Renal cortex interstitium (tissue), 11 donors: ENCODE data around the gene FKRP. TPM values are rescaled to one million over a fixed set of nuclear protein-coding genes. Genes with fewer than 3 reads are reported as not detected.
"Not testable (repeated sequence)": the region's sequence is repeated elsewhere in the genome, so short reads cannot be mapped to it uniquely, and the experiment has no call there.

Source experiments
- DNase-seq, 11 donors: peaks; one replicate each; pipeline ENCODE4 v3.0.0-alpha.2; 2013; ENCODE audit warnings: low read depth in 9 of 11, low spot score in 4 of 11; ENCODE audit errors: extremely low read depth in 1 of 11
- polyA plus RNA-seq, 3 donors: library from polyadenylated mRNA; unstranded; fragments of 120-200 nt; gene quantifications; one replicate each; pipeline ENCODE4 v1.2.1, GENCODE V29; 2013; ENCODE audit not compliant: insufficient read length in 3 of 3

The FKRP gene
- polyA plus RNA-seq, 3 donors, result 19.7 to 25.3 (median 22.1) TPM

DNA sequence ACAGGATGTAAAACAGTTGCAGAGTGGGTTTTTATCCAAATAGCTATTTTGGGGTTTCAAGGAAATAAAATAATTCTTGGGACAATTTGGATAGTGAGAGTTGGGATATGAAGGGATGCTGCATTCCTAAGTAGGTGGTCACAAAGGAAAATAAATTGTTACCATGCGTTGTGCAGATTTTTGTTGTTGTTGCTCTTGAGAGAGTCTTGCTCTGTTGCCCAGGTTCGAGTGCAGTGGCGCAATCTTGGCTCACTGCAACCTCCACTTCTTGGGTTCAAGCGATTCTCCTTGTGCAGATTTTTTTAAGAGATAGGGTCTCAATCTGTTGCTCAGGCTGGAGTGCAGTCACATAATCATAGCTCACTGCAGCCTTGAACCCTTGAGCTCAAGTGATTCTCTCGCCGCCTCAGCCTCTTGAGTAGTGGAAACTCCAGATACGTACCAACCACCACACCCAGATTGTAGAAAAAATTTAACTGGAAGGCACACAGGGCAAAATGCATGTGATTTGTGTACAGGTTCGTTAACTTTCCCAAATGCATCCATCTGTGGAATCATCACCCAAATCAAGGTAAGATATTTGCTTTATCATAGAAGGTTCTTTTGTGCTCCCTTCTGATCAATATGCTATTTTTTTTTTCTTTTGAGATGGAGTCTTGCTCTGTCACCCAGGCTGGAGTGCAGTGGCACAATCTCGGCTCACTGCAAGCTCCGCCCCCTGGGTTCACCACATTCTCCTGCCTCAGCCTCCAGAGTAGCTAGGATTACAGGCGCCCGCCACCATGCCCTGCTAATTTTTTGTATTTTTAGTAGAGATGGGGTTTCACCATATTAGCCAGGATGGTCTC, 26.5 kb downstream of the FKRP start:
- no peak for DNase-seq

DNA sequence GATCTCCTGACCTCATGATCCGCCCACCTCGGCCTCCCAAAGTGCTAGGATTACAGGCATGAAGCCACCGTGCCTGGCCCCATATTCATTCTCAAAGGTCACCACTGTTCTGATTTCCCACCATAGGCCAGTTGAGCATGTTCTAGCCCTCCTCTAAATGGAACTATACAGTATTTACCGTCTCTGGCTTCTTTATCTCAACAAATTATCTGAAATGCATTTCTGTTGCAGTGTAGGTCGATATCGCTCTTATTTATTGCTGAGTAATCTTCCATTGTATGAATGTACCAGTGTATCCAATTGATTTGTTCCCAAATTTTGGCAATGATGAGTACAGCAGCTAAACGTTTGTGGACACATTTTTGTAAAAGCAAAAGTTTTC, 27.2 kb downstream of the FKRP start:
- DNase-seq, result no peak

DNA sequence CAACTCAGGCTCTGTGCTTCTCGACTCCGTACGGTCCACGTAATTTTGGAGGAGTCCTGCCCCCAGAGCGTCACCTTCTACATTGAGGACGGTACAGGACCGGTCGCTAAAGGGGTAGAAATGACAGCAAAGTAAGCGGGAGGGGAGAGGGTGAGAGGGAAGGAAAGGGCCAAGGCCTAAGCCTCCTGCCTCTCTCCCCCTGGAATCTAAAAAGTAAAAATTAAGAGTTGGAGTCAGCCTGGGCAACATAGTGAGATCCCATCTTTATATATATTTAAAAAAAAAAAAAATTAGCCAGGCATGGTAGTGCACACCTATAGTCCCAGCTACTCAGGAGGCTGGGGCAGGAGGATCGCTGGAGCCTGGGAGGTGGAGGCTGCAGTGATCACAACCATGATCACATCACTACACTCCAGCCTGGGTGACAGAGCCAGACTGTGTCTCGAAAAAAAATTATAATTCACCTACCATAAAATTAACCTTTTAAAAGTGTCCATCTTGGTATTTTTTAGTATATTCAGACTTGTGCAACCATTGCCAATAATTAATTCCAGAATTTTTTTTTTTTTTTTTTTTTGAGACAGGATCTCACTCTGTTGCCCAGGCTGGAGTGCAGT, 29.9 kb downstream of the FKRP start:
- DNase-seq, result no peak

DNA sequence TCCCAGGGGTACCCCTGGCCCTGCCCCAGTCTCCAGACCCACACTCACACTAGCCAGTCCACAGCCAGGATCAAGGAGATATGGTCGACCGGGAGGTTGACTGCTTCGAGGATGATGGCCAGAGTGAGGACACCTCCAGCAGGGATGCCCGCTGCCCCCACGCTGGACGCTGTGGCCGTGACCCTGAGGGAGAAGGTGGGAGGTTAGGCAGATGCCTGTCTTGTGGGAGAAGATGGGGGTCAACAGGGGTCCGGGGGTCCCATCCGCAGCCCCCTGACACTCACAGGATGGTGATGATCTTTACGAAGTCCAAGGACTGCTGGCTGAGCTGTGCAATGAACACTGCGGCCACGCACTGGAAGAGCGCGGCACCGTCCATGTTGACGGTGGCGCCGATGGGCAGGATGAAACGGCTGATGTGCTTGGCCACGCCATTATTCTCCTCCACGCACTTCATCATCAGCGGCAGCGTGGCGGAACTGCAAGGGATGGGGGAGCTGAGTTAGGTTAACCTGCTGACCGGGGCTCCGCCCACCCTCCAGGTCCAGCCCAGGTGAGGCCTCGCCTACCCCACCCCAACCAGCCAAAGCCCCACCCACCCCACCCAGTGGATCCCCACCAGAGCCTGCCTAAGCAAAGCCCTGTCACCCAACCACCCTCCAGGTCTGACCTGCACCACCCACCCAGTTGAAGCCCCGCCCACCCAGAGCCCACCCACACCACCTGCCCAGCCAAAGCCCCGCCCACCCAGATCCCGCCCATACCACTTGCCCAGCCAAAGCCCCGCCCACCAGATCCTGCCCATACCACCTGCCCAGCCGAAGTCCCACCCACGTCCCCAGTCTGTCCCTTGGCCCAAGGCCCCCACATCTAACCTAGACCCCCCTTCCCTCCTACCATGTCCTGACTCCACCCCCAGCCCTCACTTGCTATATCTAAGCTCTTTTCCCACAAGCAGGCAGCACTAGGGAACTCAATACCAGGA, 31.4 kb downstream of the FKRP start:
- DNase-seq, result no peak

DNA sequence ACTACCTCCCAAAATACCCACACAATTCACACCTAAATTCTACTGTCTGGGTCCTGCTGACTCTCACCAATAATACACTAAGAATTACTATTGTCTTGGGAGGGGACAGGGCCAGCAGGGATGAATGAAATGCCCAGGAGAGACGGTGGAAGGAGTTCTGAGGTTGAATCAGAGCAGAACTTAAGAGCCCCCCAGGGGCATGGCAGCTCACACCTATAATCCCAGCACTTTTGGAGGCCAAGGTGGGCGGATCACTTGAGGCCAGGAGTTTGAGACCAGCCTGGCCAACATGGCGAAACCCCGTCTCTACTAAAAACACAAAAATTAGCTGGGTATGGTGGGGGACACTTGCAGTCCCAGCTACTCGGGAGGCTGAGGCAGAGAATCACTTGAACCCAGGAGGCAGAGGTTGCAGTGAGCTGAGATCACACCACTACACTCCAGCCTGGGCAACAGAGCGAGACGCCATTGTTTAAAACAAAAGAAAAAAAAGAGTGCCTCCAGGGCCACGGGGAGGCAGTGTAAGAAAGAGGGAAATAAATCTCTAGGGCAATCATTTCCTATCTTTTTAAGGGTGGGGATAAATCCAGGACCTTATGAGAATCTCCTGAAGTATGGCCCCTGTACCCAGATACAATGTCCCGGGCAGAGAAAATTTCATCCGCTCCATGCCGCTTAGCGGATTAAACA, 32.2 kb downstream of the FKRP start:
- DNase-seq, result not testable (repeated sequence)

DNA sequence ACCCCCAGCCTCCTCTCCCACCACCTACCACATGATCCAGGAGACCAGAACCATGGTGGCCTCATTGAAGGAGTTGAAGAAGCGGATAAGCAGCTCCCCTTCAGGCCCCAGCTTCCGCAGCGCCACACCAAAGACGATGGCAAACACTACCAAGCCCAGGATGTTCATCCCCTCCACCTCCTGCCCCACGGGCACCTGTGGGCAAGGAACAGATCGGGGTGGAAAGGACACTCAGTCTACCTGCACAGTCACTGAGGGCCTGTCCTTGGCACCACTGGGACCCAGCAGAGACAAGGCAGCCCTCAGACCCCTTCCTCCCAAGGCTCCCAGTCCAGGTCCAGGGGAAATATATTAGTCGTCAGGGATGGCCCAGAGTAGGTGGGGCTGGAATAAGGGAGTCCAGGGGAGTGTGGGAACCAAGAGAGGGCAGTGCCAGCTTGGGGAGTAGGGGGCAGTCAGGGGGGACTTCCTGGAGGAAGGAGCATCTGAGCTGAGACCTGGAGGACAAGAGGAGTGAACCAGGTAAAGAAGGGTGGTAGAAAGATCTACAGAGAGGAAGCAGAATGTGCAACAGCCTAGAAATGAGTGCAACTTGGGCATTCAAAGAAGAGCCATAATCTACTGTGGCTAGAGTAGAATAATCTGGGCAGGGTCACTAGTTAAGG, 36.6 kb downstream of the FKRP start:
- no peak for DNase-seq

DNA sequence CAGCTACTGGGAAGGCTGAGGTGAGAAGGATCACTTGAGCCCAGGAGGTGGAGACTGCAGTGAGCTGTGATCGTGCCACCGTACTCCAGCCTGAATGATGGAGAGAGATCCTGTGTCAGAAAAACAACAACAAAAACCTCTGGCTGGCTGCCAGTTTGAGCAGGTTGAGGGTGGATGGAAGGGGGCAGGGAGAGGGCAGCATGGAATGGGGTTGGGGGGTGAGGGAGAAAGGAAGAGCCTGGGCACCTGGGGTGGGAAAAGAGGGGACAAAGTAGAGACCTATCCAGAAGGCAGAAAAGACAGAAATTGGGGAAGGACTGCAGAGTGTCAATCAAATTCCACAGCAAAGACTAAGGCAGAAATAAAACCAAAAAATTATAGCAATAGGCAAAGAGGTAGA, 37.8 kb downstream of the FKRP start:
- no peak for DNase-seq

DNA sequence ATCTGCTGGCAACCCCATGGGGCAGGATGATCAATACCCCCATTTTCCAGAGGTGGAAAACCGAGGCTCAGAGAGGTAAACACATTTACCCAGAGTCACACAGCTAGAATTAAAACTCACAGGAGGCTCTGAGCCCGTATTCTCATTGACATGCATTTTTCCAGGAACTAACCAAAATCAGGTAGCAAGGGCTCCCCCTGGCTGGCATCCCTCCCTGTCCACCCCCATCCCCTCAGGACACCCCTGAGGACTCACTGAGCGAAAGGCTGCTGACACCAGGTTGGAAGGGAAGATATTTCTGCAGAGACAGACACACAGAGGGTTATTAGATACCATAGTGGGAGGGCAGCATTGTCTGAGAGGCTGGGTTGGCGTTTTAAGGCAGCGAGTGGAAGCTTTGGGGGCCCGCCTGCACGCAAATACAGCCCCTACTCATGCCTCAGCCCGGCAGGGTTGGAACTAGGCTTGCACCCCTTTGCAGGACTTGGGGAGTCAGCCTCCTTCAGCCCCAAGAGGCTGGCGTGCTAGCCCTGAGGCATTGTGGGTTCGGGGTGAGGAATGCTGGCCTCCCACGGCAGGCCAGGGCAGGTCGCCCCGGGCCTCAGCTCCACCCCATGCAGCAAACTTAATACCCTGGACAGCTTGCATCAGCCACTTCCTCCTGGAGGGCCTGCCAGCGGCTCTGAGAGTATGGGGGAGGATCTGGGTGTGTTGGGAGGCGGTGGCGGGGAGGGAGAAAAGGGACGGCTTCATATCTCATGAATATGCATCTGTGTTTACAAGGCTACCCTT, 38.6 kb downstream of the FKRP start:
- DNase-seq, result peak in 4 of 11 donors; percentile 49 to 74 (median 60)

DNA sequence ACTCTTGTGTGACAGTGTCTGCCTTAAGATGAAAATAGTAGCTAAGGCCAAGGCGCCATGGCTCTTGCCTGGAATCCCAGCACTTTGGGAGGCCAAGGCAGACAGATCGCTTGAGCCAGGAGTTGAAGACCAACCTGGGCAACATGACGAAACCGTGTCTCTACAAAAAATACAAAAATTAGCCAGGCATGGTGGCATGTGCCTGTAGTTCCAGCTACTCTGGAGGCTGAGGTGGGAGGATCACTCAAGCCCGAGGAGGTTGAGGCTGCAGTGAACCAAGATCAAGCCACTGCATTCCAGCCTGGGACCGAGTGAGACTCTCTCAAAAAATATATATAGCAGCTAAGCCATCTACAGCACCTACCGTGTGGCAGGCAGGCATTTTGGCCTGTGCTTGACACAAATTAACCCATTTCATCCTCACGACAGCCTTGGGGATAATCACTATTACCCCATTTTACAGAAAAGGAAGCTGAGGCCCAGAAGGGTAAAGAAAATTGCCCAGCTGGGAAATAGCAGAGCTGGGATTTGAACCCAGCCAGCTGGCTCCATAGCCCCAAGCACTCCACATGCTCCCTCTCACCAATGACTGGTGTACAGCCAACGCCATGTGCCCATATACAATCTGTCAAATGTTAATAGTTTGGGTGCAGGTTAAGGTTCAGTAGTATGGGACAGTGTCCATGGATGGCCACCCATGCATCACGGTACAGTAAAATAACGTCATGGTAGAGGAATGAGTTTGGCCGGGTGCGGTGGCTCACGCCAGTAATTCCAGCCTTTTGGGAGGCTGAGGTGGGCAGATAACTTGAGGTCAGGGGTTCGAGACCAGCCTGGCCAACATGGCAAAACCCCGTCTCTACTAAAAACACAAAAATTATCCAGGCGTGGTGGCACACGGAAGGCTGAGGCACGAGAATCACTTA, 39.5 kb downstream of the FKRP start:
- DNase-seq, result no peak

DNA sequence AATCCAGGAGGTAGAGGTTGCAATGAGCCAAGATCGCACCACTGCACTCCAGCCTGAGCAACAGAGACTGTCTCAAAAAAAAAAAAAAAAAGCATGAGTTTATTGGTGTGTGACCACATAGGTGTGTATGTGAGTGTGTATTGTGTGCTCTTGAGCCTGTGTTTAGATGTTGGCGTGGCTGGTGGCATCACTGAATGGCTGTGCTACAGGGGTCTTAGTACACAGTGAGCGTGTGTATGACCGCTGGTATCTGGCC, 40.1 kb downstream of the FKRP start:
- no peak for DNase-seq

DNA sequence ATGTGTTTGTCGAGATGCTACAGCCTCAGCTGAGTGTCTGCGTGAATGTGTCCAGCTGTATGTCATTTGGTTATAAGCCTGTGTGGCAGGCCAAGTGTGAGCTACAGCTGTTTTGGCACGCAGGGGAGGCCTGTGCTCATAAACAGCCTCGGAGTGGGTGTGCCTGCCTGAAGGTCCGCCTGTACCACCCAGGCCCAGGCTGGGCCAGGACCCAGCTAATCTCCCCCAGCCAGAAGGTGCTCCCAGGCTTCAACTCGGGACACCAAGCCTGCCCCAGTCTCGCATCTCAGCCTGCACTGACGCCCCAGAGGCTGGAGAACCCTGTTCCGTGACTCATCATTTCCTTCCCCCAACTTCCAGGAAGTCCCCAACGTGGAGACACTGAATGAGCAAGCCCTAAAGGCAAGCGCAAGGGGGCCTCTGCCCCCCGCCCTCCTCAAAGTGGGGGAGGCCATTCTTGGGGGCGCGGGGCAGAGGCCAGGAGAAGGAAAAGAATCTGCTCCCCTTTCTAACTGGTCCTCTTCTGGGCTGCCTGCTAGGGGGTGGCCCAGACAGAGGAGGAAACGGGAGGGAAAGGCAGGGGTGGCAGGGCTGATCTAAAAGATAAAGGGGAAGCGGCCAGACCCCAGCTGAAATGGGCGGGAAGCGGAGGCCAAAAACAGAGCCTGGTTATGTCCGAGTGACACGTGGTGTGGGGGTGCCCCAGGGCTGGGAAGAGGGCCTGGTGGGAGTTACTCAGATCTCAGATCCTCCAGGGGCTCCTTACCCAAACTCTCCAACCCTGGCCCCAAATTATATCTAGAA, 40.6 kb downstream of the FKRP start:
- DNase-seq, result peak in 4 of 11 donors; percentile 26 to 64 (median 51)

DNA sequence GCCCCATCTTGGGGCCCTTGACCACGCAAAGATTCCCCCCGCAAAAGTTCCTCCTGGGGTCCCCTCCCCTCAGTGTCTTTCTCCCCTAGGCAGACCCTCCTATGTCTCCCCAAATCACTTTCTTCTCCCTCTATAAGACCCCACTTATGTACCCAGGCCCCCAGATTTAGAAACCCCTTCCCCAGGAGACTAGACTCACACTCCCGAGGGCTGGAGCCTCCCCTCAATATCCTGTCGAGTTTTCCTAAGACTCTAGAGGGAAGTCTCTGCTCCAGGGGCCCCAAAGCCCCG, 41.1 kb downstream of the FKRP start:
- no peak for DNase-seq

DNA sequence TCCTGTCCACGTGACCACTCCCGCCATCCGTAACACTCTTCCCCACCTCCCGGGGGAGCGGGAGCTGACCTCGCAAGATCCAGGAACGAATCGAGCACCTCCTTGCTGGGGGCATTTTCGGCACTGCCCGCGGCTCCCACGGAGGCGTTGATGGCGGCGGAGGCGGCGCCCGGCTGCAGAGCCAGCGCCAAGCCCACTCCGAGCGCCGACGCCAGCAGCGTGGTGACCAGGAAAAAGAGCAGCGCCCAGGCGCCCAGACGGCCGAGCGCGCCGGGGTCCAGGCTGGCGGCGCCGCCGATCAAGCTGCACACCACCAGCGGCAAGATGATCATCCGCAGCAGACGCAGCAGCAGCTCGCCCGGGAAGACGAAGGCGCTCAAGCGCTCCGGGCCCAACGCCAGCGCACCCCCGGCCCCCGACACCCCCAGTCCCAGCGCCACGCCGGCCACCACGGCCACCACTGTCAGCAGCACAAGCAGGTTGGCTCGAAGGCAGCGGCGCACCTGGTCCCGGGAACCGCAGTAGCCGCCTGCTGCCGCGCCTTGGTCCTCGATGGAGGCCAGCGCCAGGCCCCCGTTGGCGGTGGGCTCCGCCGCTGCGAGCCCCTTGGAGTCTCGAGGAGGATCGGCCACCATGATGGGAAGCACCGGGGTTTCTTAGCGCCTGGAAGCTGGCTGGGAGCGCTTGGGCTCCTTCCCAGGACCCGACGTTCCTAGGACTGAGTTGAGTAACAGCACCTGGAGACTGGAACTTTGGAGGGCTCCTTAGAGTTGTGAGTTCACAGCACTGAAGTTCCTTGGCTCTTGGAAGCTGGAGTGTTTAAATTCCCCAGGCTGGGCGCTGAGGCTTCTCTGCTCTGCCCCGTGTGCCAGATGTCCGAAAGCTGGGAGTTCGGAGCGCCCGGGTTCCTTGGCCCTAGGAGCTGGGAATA, 41.7 kb downstream of the FKRP start:
- DNase-seq, result peak in 3 of 11 donors; percentile 23 to 41 (median 28)

DNA sequence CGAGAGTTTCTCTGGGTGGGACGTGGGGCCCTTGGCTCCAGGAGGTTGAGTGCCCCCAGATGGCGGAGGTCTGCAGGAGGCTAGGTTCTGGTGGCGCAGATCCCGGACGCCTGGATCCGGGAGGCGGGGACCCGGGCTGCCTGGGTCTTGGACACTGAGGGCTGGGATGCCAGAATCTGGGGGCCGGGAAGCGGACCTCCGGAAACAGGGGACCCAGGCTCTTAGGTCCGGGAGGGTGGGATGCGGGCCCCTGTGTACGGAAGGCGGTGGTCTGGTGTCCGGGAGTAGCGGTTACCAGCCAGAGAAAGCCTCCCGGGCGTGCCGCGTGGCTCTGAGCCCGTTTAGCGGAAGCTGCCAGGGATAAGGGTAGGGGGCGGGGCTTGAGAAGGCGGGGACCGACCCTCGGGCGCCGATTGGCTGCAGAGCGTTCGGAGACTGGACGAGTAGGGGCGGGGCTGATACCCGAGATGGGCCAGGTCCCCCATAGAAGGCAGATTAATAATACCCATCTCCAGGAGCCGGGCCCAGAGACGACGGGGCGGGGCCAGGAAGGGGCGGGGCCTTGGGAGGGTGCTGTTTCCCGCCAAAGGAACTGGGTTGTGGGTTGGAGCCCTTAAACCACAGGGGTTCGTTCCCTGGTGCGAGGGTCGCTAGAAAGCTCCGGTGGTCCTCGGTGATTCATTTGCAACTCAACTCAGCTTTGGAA, 42.6 kb downstream of the FKRP start, which contains the start of gene SLC1A5:
TSS of gene SLC1A5 (minus strand) at position 333 of the 706 bp plus-strand sequence. CDS start 629 bp downstream, outside the sequence.
- peak in 10 of 11 donors; percentile 71 to 91 (median 87) for DNase-seq

DNA sequence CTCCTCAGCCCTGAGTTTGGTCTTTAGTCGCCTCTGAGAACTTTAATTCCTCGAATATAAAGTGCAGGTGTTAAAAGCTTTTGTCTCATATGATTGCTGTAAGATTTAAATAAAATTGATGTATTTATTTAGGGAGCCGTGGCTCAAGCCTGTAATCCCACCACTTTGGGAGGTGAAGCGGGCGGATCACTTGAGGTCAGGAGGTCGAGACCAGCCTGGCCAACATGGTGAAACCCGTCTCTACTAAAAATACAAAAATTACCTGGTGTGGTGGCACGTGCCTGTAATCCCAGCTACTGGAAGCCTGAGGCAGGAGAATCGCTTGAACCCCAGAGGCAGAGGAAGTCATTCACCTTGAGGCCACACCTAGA, 43.1 kb downstream of the FKRP start:
- no peak for DNase-seq
